ENCODE data around the gene FAT2.
"Not testable (repeated sequence)": the region's sequence is repeated elsewhere in the genome, so short reads cannot be mapped to it uniquely, and the experiment has no call there.

Gene FAT2

DNA sequence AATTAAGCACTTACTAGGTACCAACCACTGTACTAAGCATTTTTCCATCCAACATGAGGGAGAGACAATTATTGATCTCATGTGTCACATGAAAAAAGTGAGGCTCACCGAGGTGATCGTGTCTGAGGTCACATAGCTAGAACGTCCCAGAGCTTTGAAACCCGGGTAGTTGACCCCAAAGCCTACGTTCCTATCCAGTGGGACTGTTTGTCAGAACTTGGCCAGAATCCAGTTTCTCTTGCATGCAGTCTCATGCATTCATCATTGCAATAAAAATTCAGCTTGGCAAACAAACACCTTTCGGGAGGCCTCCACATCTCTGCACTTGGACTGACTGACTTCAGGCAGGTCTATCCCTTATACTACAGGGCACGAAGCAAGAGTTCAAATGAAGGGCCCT lies 23.4 kb upstream of the FAT2 start:
- no peak for DNase-seq (ENCODE audit: low read depth in 2 of 2)

DNA sequence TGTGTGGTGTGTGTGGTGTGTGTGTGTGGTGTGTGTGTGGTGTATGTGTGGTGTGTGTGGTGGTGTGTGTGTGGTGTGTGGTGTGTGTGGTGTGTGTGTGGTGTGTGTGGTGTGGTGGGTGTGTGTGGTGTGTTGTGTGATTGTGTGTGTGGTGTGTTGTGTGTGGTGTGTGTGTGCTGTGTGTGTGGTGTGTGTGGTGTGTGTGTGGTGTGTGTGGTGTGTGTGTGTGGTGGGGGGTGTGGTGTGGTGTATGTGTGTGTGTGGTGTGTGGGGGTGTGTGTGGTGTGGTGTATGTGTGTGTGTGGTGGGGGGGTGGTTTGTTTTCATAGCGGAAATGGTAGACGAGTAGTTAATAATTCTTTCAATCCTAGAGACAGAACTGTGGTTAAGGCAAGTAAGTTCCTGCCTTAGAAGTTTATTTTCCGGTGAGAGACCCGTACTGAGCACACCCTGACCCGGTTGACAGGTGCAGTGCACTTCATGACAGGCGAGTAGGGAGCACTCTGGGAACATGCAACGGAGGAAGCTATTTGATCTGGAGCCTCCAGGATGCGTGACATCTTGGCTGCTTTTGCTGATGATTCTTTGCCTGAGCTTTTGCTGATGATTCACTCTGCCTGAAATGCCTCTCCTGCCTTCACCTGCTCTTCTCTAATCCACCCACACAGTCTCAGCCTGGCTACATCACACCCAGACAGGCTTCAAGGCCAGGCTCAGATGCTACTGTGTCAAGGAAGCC lies 21.7 kb upstream of the FAT2 start:
- DNase-seq (ENCODE audit: low read depth in 2 of 2) = peak in 1 of 2 donors; percentile 23

DNA sequence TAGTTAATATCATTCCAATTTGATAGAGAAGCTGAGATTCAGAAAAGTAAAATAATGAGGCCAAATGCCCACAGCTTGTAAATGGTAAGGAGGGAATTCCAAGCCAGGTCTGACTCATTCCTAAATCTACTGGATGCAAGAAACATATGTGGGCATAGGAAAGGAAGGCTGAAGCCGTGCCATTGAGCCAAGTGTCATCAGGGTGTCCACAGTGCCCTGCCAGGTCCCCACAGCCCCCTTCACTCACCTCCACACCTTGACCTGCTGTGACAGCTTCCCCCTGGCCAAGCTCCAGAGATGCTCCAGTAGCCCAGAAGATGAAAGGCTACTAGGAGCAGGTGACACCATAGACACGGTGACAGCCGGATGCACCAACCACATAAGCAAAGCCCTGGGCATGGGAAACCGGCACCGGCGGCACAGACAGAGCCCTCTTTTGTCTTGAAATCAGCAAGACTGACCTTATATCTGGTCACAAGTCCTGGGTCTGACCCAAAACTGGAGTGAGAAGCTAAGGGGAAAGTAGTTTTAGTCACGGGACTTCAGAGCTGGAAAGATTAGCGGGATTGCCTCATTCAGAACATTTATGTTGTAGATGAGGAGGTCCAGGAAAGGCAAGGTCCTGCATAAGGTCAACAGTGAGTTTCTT lies 20.1 kb upstream of the FAT2 start:
- no peak for DNase-seq (ENCODE audit: low read depth in 2 of 2)

DNA sequence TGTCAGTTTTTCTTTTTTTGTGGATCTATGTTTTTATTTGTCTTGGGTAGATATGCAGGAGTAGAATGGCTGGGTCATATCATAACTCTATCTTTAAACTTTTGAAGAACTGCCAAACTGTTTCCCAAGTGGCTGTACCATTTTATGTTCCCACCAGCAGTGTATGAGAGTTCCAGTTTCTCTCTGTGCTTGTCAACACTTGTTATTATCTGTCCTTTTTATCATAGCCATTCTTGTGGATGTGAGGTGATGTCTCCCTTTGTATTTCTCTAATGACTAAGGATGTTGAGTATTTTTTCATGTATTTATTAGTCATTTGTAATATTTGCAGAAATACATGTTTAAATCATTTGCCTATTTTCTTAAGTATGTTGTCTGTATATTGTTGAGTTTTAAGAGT lies 17.4 kb upstream of the FAT2 start:
- no peak for DNase-seq (ENCODE audit: low read depth in 2 of 2)

DNA sequence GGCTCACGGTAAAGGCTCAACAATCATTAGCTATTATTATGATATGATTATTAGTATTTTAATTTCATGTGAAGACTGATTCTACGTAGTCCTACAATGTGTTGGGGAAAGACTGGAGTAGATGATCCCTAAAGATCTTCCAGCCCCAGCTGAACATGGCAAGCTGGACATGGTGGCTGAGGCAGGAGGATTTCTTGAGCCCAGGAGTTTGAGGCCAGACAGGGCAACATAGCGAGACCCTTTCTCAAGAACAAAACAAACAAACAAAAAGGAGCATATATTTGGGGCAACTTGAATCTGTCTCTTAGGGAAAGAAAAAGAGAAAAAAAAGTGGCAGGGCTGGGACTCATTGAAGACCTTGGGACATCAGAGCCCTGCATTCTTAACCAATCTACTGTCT lies 16.2 kb upstream of the FAT2 start:
- DNase-seq (ENCODE audit: low read depth in 2 of 2) = no peak

DNA sequence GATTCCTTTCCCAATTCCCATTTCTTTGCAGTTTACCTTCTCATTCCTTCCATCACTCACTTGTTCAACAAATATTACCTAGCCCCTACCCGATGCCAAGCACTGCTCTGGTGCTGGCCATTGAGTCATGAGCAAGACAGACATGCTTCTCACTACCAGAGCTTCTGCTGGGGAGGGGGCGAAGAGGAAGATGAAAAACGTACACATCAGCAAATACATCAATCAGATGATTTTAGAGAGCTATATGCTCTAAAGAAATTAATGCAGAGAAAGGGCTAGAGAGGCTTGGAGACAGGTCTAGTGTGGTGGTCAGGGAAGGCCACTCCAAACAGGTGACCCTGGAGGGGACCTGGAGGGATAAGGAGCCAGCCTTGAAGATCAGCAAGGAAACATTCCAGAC lies 14.4 kb upstream of the FAT2 start:
- DNase-seq (ENCODE audit: low read depth in 2 of 2) = no peak

DNA sequence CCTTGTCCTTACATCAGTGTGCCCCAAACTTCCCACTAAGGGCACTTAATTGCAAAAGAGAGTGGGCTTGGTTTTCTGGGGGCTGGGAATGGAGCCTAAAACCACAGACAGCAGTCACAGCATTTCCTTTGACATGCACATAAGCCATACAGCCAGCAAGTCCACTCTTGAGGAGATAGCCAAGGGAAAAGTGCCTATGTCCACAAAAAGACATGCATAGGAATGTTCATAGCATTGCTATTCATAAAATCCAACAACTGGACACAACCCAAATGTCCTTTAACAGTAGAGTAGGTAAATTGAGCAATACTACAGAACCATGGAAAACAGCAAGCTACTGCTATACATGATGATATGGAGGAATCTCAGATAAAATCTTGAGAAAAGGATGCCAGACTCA lies 11.7 kb upstream of the FAT2 start:
- no peak for DNase-seq (ENCODE audit: low read depth in 2 of 2)

DNA sequence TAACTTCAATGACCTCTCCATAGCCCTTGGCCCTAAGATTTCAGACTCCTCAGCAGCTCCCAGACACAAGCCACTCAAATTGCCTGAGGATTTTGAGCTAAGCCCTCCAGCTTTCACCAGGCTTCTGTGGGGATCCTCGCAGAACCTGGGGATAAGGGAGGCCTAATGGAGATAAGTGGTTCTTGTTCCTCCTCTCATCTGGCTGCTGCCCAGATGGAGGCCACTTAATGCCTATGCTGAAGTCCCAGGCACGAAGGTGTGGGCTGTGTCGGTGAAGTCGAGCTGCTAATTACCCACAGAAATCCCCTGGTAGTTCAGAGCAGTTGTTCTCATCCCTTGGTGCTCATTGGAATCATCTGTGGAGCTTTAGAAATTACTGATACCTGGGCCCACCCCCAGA lies 10.3 kb upstream of the FAT2 start:
- DNase-seq (ENCODE audit: low read depth in 2 of 2) = no peak

DNA sequence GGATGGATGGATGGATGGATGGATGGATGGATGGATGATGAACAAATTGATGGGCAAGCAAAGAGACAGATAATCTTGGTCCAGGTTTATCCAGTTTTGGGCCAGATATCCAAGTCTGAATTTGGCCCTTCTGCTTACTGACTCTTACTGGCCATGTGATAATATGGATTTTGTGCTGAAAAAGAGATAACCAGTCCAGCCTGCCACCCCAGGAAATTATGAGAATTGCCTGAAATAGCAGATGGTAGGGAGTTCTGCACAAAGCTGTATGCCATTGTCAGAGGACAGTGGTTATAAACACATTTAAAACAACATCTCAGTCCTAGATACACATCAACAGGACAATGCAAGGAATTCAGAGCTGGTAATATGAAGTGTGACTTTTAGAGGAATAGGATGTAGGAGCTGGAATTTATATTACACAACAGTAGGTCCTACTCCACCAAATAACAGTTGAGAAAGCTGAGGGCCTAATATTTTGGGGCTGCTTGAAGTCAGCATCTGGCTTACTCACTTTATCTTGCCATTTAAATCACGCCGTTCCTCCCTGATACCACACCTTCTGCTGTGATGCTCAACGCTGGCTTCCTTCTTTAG lies 9.0 kb upstream of the FAT2 start:
- DNase-seq (ENCODE audit: low read depth in 2 of 2) = no peak

DNA sequence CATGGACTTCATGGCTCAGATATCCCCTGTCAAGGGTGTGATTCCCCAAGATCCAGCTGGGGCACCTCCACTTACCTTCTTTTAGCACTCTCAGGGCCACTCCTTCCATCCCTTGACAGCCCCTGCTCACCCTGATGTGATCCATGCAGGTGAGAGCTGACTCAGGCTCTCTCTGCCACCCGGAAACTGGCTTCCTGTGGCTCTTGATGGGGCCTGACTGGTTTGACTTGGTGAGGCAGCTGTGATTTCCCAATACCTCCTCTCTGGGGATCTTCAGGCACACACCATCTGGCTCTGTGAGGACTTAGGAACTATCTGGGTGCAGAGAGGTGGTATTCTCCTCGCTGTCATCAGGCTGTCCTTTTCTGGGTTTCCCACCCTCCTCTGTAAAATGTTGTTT lies 7.9 kb upstream of the FAT2 start:
- no peak for DNase-seq (ENCODE audit: low read depth in 2 of 2)

DNA sequence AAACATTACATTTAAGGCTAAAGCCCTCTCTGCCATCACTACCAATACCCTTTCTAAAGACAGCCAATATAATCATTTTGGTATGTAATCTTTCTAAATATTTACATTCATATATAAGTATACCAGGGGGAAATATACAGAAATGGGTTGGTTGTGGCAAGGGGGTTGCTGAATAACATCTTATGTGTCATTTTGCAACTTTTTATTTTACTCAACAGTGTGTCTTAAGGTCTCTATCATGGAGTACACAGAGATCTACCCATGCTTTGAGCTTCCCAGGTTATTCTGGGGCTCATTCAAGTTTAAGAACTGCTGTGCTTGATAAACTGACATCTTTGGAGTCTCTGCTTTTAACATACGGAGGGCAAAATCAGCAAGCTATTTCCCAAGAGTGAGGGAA lies 7.4 kb upstream of the FAT2 start:
- DNase-seq (ENCODE audit: low read depth in 2 of 2) = no peak

DNA sequence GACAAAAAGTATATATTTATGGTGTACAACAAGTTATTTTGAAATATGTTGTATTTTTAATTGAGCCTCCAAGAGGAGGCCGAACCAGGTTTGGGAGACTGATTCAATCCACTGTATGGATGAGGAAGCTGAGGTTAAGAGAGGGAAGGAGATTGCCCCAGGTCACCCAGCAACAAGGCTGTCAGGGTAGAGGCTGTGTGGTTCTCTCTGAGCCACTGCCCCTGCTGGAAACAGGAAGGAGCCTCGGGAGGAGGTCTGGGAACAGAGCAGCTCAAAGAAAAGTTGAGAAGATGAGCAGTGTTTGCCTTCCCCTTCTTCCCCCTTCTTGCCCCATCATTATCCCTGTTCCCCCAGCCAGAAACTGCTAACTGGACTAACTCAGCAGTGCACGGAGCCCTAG lies 6.6 kb upstream of the FAT2 start:
- DNase-seq (ENCODE audit: low read depth in 2 of 2) = no peak

DNA sequence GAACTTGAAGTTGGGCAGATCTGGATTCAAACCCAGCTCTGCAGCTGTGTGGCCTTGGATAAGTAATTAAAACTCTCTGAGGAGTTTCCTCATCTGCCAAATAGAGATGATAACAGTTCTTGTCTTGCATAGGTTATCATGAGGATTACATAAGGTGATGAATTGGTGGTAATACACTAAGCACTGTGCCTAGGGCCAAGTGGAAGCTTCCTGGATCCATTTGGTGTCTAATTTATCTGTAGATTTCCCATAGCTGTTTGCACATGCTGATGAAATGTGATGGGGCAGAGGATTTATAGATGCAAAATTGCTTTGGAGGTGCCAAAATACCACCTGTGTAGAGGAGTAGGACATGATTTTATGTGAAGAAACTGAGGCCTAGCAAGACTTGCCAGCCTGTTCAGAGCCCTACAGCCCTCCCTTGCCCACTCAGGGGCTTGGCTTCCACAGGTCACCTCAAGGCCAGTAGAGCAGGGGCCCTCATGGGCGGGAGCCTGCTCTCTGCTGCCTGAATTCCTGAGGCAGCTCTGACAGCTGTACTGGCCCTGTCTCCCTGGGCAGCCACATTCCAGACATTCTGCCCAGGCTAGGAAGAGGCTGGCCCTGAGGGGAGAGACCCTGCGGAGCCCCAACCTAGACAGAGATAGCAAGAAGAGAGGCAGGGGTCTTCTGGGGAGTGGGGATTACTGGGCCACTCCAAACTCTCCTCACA lies 5.9 kb upstream of the FAT2 start:
- no peak for DNase-seq (ENCODE audit: low read depth in 2 of 2)

DNA sequence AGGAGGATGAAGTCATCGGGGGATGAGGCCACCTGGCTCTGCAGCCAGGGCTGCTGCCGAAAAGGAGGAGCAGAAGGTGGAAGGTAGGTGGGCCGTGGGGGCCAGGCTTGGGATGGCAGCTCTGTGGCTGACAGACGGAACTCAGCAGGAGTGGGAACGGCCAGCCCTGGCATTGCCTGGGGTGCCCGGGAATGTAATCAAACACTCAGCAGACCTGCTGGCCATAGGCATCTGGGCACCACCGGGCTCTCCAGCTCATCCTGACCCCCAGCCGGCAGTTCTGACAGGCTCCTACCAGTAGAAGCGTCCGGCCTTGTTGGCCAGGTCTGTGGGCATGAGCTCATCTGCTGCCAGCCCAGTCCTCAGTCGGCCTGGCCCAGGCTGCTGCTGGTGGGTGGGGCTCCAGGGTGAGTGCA lies 4.3 kb upstream of the FAT2 start:
- no peak for DNase-seq (ENCODE audit: low read depth in 2 of 2)

DNA sequence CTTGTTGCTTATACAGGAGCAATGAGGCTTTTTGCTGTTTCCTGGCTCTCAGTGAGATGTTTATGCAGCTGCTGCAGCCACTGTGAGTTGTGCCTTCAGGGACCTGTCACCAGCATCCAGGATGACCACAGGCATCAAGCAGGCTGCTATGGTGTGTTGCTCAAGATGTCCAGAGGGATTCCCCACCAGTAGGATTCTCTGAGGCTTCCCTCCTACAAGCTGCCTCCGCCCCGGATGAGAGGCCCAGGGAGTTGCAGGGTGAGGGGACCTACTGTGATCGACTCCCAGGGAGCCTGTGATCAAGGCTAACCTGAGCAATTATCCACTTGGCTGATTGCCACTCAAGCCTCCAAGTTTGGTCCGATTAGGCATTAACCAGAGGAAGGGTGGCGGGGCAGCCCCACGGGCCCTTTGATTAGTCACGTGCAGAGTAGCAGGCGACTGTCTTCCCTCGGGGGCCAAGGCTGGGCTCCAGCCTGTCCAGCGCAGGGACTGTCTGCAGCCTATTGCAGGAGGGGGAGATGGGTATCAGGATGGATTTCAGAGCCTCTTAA lies 1.8 kb upstream of the FAT2 start:
- DNase-seq (ENCODE audit: low read depth in 2 of 2) = no peak

DNA sequence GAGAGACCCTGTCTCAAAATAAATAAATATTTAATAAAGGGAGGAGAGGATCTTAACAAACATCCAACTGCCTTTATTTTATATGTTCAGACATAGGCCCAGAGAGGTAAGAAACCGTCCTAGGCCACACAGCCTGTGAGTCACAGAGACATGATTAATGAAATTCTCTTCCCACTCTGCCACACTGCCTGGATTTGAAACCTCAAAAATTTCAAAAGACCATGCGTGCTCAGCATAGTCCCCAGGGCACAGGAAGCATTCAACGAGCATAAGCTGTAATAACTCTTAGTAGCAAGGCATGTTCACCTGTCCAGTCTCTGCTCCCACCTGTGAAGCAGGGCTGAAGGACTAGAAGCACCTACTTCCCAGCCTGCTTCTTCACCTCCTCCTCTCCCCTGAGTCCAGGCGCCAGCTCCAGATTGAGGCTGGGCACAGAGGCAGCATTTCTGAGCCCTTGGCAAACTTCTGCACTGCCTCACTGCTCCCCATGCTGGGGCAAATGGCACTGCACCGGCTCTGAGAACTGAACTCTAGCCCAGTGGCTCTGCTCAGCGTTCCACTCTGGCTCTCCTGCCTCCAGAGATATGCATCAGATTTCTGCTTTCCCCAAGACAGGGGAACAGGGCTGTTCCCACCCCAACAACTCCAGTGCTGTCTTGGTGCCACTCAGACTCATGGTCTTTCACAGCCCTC lies 1.1 kb downstream of the FAT2 start:
- DNase-seq (ENCODE audit: low read depth in 2 of 2) = no peak

DNA sequence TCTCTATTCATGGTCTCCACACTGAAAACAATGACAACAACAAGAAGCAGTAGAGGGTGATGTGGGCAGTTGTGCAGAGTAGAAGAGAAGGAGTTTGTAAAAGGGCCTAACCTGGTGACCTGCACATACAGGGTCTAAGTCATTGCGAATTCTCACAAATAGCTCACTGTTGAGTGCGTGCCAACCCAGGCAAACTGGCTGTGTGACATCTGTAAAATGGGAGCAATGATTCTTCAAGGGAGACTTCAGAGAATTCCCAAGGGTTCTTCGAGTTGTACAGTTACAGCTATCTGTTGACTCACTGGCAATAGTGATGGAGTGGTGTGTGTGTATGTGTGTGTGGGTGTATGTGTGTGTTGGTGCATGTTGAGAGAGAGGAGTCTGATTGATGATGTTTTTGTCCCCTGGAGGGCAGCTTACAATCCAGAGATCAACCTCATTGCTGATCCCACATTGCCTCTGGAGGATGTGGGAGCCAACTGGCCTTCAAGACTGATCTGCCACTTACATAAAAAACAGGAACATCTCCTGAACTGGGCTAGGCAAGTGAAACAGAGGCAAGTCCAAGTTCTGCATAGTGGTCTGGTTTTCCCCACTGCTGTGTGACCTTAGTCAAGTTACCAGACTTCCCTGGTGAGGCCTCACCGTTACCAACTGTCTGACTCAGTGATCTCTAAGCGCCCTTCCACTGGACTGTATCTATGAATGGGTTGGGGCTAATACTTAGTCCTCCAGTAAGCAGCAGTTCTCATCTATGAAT lies 3.2 kb downstream of the FAT2 start:
- no peak for DNase-seq (ENCODE audit: low read depth in 2 of 2)

DNA sequence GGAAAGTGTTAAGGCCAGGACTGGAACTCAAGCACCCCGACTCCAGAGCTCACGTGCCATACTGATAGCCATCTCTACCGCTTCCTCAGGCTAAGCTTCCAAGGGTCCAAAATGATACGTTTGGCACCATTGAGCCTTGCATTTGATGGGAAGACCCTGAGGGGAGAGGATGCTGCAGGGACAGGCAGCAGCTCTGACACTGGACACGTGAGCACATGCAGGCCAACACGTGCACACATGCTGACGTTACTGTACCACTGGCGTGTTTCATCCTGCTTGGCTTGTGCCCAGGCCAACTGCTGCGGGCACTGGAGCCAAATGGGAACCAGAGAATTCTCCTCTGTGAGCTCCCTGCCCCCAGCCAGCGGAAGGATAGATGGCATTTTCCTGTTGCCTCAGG lies 5.2 kb downstream of the FAT2 start:
- no peak for DNase-seq (ENCODE audit: low read depth in 2 of 2)

DNA sequence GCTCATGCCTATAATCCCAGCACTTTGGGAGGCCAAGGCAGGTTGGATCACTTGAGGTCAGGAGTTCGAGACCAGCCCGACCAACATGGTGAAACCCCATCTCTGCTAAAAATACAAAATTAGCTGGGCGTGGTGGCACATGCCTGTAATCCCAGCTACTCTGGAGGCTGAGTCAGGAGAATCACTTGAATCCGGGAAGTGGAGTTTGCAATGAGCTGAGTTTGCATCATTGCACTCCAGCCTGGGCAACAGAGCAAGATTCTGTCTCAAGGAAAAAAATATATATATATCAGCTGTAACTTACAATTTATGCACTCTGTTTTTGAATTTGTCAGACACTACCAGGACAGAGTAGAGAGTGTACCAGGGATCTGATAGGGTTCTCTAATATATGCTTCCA lies 5.8 kb downstream of the FAT2 start:
- not testable (repeated sequence) for DNase-seq (ENCODE audit: low read depth in 2 of 2)

DNA sequence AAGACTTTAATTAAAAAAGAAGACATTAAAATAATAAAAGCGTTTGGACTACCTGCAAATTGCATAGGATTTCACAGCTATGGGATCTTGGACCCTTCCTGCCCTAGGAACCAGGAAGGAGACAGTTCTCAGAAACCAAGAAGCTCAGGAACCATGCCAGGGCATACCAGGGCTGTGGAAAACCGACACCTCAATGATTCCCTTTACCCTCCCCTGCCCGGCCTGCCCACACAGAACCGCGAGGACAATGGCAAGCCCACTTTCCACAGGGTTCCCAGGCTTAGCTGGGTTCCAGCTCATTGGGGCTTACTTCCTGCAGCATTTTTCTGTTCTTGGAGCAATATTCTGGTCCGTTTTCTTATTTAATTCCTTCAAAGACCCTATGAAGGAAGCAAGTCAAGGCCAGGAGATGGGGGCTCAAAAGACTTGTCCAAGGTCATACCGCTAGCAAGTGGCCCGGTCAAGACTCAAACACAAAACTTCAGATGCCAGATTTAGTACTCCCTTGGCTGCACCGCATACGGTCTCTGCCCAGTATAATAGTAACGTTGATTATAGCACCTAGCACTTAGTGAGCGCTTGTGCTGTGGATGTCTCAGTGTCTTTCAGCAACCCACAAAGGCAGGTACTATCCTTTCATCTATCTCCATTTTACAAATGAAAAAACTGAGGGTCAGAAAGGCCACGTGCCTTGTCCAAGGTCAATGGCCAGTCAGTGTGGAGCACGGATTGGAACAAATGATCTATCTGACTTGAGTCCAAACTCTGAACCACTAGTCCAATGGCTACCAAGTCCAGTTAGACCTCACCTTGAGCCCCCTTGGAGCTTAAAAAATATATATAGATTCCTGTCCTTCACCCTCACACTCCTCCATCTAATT lies 6.8 kb downstream of the FAT2 start:
- no peak for DNase-seq (ENCODE audit: low read depth in 2 of 2)

Measured in stimulated activated CD8-positive, alpha-beta memory T cell treated with anti-CD3 and anti-CD28 coated beads, Interleukin-2, amount 100 ng/mL, for 48 hours (primary cell).